GM18909 (cell line): ENCODE measurements around the gene RALB.
A peak's percentile ranks its signal among the peaks of the same experiment; 100 is the strongest.

Experiments
- ATAC-seq: cut with Tn5 transposase; IDR thresholded peaks from one replicate; pipeline ENCODE4 v1.9.1; 2021; ENCODE audit warnings: mild to moderate bottlenecking; ENCODE audit not compliant: unreplicated experiment, poor library complexity

The RALB gene

GRCh38 chr2:120326066-120326465 is 73.4 kb downstream of the RALB start:
- ATAC-seq, result no peak

- ATAC-seq, result no peak
Measured at GRCh38 chr2:120330946-120331822, 78.5 kb downstream of the RALB start.

GRCh38 chr2:120331903-120332302 is 79.3 kb downstream of the RALB start:
- no peak for ATAC-seq

GRCh38 chr2:120332384-120332783 is 79.7 kb downstream of the RALB start:
- no peak for ATAC-seq

- ATAC-seq, result no peak
Measured at GRCh38 chr2:120334068-120334467, 81.4 kb downstream of the RALB start.

- no peak for ATAC-seq
Measured at GRCh38 chr2:120336749-120337148, 84.1 kb downstream of the RALB start.

- ATAC-seq, result no peak
Measured at GRCh38 chr2:120338015-120338414, 85.4 kb downstream of the RALB start.

- no peak for ATAC-seq
Measured at GRCh38 chr2:120341977-120342376, 89.3 kb downstream of the RALB start.

- ATAC-seq, result no peak
Measured at GRCh38 chr2:120342446-120342845, 89.8 kb downstream of the RALB start.

GRCh38 chr2:120343100-120343432 is 90.4 kb downstream of the RALB start:
- ATAC-seq, result no peak

- ATAC-seq, result peak; percentile 53
Measured at GRCh38 chr2:120343433-120344105, 90.9 kb downstream of the RALB start.
